GM21786 (cell line): ENCODE measurements around the gene CHAF1A.
A peak's percentile ranks its signal among the peaks of the same experiment; 100 is the strongest.

Experiments used
- ATAC-seq: cut with Tn5 transposase; IDR thresholded peaks from one replicate; pipeline ENCODE4 v1.9.1; 2021; ENCODE audit not compliant: unreplicated experiment

Gene CHAF1A

GRCh38 chr19:4365791-4366665, 36.4 kb upstream of the CHAF1A start:
- ATAC-seq: no peak

GRCh38 chr19:4366666-4367335, 35.6 kb upstream of the CHAF1A start:
- no peak for ATAC-seq

- no peak for ATAC-seq
Measured at GRCh38 chr19:4367336-4367723, 35.1 kb upstream of the CHAF1A start.

- ATAC-seq: no peak
Measured at GRCh38 chr19:4367781-4368127, 34.7 kb upstream of the CHAF1A start.

- ATAC-seq: no peak
Measured at GRCh38 chr19:4368128-4368820, 34.2 kb upstream of the CHAF1A start.

- peak; percentile 56 for ATAC-seq
Measured at GRCh38 chr19:4369109-4369887, 33.1 kb upstream of the CHAF1A start.

- no peak for ATAC-seq
Measured at GRCh38 chr19:4369888-4370260, 32.6 kb upstream of the CHAF1A start.

- ATAC-seq: no peak
Measured at GRCh38 chr19:4370418-4371041, 31.9 kb upstream of the CHAF1A start.

- ATAC-seq: no peak
Measured at GRCh38 chr19:4371247-4372164, 30.9 kb upstream of the CHAF1A start.

GRCh38 chr19:4372165-4373012, 30.1 kb upstream of the CHAF1A start:
- ATAC-seq: no peak

GRCh38 chr19:4373013-4373367, 29.4 kb upstream of the CHAF1A start:
- no peak for ATAC-seq

- ATAC-seq: no peak
Measured at GRCh38 chr19:4373601-4374497, 28.6 kb upstream of the CHAF1A start.

- ATAC-seq: no peak
Measured at GRCh38 chr19:4374498-4375163, 27.8 kb upstream of the CHAF1A start.

- peak; percentile 56 for ATAC-seq
Measured at GRCh38 chr19:4375164-4376027, 27.0 kb upstream of the CHAF1A start.

- no peak for ATAC-seq
Measured at GRCh38 chr19:4376028-4376670, 26.3 kb upstream of the CHAF1A start.

GRCh38 chr19:4376671-4376990, 25.8 kb upstream of the CHAF1A start:
- no peak for ATAC-seq
